KBM-7 (cell line): Measurements from ENCODE around the gene DOCK1.

Experiments used
- DNase-seq: peaks from one replicate; pipeline ENCODE4 v3.0.0-alpha.2; 2015
- in situ Hi-C: fragments of 300-500 bp; cut with MboI; formaldehyde crosslinking; loops from 2 replicates; pipeline ENCODE4 v1.14.3; 2020; ENCODE audit warnings: low sequenced_read_pairs, low pct_unique_long_range_greater_than_20kb, mixed read lengths

The DOCK1 gene

GRCh38 chr10:127374074-127374680 lies 468.9 kb downstream of the DOCK1 start:
- in situ Hi-C loops = no loop called here

GRCh38 chr10:127374901-127375300 lies 469.7 kb downstream of the DOCK1 start:
- DNase-seq = no peak
- in situ Hi-C loops = no loop called here

More at GRCh38 chr10:127374074-127374680, 468.9 kb downstream of the DOCK1 start:
- no peak for DNase-seq

- DNase-seq = no peak
- in situ Hi-C loops = no loop called here
These were observed 470.2 kb downstream of the DOCK1 start for GRCh38 chr10:127375461-127375860.

GRCh38 chr10:127376071-127376470 lies 470.8 kb downstream of the DOCK1 start:
- in situ Hi-C loops = no loop called here
- DNase-seq = no peak

- in situ Hi-C loops = no loop called here
- DNase-seq = no peak
These were observed 473.4 kb downstream of the DOCK1 start for GRCh38 chr10:127378628-127379027.

- DNase-seq = no peak
- in situ Hi-C loops = no loop called here
These were observed 479.3 kb downstream of the DOCK1 start for GRCh38 chr10:127384532-127384931.

GRCh38 chr10:127385066-127385465 lies 479.8 kb downstream of the DOCK1 start:
- no peak for DNase-seq
- in situ Hi-C loops = no loop called here

- in situ Hi-C loops = no loop called here
These were observed 481.5 kb downstream of the DOCK1 start for GRCh38 chr10:127386606-127387327.

GRCh38 chr10:127391875-127392274 lies 486.6 kb downstream of the DOCK1 start:
- DNase-seq = no peak
- in situ Hi-C loops = no loop called here

More at GRCh38 chr10:127386606-127387327, 481.5 kb downstream of the DOCK1 start:
- no peak for DNase-seq

- in situ Hi-C loops = no loop called here
- DNase-seq = no peak
These were observed 487.4 kb downstream of the DOCK1 start for GRCh38 chr10:127392351-127393235.

GRCh38 chr10:127398140-127398970 lies 493.1 kb downstream of the DOCK1 start:
- DNase-seq = no peak
- in situ Hi-C loops = no loop called here

GRCh38 chr10:127398971-127399365 lies 493.7 kb downstream of the DOCK1 start:
- no peak for DNase-seq
- in situ Hi-C loops = no loop called here

GRCh38 chr10:127399668-127400067 lies 494.4 kb downstream of the DOCK1 start:
- in situ Hi-C loops = no loop called here

GRCh38 chr10:127400216-127400615 lies 495.0 kb downstream of the DOCK1 start:
- DNase-seq = no peak
- in situ Hi-C loops = no loop called here

More at GRCh38 chr10:127399668-127400067, 494.4 kb downstream of the DOCK1 start:
- DNase-seq = peak; percentile 48

GRCh38 chr10:127402596-127403409 lies 497.6 kb downstream of the DOCK1 start:
- DNase-seq = no peak
- in situ Hi-C loops = no loop called here

- no peak for DNase-seq
- in situ Hi-C loops = no loop called here
These were observed 500.0 kb downstream of the DOCK1 start for GRCh38 chr10:127405221-127405620.

- no peak for DNase-seq
- in situ Hi-C loops = no loop called here
These were observed 500.9 kb downstream of the DOCK1 start for GRCh38 chr10:127406018-127406550.

- DNase-seq = no peak
- in situ Hi-C loops = no loop called here
These were observed 502.3 kb downstream of the DOCK1 start for GRCh38 chr10:127407551-127407950.
